Adrenal gland (tissue), 5 donors: Measurements from ENCODE around the gene XRCC1.

Experiments
- CTCF ChIP-seq, 6 experiments: fragments of 450-650 bp in 4 of 6; fragments of 200-600 bp in 2 of 6; sonication (generic) in 1 of 6; IDR thresholded peaks; 1 replicate in 5 of 6; 2 replicates in 1 of 6; pipeline versions ENCODE4 v1.5.1 to v1.8.0; 2016 to 2021; ENCODE audit warnings: antibody characterized with exemption in 6 of 6, mild to moderate bottlenecking in 2 of 6, moderate library complexity in 1 of 6
- POLR2A ChIP-seq, 2 donors: fragments of 450-650 bp; IDR thresholded peaks; one replicate each; pipeline ENCODE4 v1.6.1; 2017; ENCODE audit warnings: antibody characterized with exemption in 2 of 2, mild to moderate bottlenecking in 2 of 2, moderate library complexity in 1 of 2
- donor health status: DM: no; HTN: no; CAD: no.

- TF ChIP-seq POLR2A (IDR thresholded peaks at IDR 0.05) (peak; percentile 93 to 96), CTCF (IDR thresholded peaks at IDR 0.05) (peak in 2 of 6 experiments; percentile 9 to 18)
Measured at GRCh38 chr19:43595999-43596841, 20.9 kb upstream of the XRCC1 start, which contains the start of the genes IRGQ and ZNF576.
